GM20000 (cell line): ENCODE measurements around the gene EP400.

ENCODE experiments used
- DNase-seq: peaks from one replicate; pipeline ENCODE4 v3.0.0; 2012; ENCODE audit warnings: low spot score
- TF ChIP-seq, protein P1 (sequence below): IDR thresholded peaks from 2 replicates; pipeline ENCODE4 v1.5.1; 2012; ENCODE audit warnings: mild to moderate bottlenecking, control low read depth; ENCODE audit errors: extremely low read depth, missing control alignments

The EP400 gene

DNA sequence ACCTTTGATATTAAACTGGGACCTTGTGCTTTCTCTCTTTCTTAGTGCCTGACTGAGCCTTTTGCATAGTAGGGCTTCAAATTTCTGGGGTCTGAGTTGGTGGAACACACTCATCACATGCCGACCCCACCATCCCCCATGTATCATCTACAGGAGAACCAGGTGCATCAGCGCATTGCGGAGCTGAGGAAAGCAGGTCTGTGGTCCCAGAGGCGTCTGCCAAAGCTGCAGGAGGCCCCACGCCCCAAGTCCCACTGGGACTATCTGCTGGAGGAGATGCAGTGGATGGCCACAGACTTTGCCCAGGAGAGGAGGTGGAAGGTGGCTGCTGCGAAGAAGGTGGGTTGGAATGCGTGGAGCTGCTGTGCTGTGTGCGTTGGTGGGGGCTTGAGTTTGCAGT, 37.8 kb downstream of the EP400 start:
- DNase-seq = no peak
- TF ChIP-seq, protein P1, sequence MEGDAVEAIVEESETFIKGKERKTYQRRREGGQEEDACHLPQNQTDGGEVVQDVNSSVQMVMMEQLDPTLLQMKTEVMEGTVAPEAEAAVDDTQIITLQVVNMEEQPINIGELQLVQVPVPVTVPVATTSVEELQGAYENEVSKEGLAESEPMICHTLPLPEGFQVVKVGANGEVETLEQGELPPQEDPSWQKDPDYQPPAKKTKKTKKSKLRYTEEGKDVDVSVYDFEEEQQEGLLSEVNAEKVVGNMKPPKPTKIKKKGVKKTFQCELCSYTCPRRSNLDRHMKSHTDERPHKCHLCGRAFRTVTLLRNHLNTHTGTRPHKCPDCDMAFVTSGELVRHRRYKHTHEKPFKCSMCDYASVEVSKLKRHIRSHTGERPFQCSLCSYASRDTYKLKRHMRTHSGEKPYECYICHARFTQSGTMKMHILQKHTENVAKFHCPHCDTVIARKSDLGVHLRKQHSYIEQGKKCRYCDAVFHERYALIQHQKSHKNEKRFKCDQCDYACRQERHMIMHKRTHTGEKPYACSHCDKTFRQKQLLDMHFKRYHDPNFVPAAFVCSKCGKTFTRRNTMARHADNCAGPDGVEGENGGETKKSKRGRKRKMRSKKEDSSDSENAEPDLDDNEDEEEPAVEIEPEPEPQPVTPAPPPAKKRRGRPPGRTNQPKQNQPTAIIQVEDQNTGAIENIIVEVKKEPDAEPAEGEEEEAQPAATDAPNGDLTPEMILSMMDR = no peak

DNA sequence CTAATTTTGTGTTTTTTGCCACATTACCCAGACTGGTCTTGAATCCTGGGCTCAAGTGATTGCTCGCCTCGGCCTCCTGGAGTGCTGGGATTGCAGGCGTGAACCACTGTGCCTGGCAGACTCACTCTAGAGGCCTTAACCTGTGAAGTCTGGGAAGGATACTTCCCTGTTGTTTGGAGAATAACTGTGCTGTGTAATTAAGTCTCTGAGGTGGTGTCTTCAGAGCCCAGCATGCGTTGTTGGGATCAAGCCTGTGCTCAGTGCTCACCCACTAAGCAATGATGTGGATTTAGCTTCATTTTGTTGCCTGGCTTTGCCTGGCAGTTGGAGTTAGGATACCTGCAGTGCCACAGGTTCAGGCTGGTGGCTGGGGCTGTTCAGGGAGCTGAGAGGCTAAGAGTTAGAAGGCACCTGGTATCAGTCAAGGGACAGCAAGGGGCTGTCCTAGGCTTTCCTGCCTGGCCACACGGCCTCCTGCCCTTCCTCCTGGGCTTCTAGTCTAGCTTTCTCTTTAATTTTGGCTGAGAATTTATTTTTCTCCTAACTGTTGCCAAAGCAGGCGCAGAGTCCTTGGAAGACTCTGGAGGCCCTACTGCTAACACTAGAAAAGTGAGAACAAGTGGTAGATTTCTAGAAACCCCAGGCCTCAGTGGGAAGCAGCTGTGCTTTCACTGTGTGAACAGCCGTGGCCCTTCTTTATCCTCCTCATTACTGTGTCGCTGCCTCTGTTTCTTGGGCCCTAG, 38.5 kb downstream of the EP400 start:
- no peak for DNase-seq

GRCh38 chr12:131989021-131989420, 39.3 kb downstream of the EP400 start:
- TF ChIP-seq, protein P1 = no peak
- DNase-seq = no peak

More for the DNA sequence above, 38.5 kb downstream of the EP400 start:
- TF ChIP-seq, protein P1 = no peak

DNA sequence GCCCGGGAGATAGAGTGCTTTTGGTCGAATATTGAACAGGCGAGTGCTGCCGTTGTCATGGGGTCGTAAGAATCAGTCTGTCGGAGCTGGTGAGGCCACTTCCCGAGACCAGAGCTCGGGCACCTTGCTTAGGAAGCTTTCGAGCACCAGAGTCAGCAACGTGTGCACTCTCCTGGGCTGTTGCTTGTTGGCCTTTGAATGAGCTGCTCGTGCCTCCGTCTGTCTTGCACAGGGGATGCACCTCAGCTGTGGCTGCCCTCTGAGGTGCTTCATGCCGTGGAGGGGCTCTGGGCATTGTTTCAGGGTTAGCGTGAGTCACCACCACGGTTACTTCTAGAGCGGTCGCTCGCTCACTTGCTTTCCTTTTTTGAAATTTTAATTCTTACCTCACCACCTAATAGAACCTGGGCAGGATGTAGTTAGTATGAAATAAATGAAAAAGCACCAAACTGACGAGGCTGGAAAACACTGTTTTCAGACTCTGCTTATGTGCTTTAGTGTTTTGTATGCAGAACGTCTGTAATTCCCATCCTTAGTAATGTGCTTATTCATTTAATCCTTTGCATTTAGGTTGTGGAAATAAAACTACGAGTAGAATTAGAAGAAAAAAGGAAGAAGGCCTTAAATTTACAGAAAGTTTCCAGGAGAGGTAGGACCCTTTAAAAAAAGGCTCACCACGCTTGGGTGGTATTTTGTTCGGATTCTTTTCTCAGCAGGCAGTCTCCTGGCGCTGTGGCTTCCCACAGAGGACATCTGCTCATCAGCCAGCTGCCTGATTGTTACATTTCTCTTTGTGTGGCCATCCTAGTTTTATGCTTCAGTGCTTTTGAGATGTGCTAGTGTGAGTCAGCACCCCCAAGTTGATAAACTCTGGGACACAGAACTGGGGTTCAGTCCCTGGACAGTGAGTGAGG, 40.6 kb downstream of the EP400 start:
- no peak for DNase-seq
- TF ChIP-seq, protein P1 = no peak

- TF ChIP-seq, protein P1 = no peak
- DNase-seq = no peak
Measured at GRCh38 chr12:131990980-131991305, 41.2 kb downstream of the EP400 start.

GRCh38 chr12:131991816-131992430, 42.2 kb downstream of the EP400 start:
- DNase-seq = no peak
- TF ChIP-seq, protein P1 = no peak

- TF ChIP-seq, protein P1 = no peak
- peak; percentile 63 for DNase-seq
Measured at GRCh38 chr12:131994589-131994988, 44.8 kb downstream of the EP400 start.
